SU-DHL-6 (cell line): ENCODE results near the gene EBI3.
"Not testable (repeated sequence)": the region's sequence is repeated elsewhere in the genome, so short reads cannot be mapped to it uniquely, and the experiment has no call there.

Experiments
- CTCF ChIP-seq: fragments of 200-600 bp; sonication (generic); IDR thresholded peaks from one replicate; pipeline ENCODE4 v1.5.1; 2017; ENCODE audit warnings: antibody characterized with exemption, mild to moderate bottlenecking, low read length, moderate library complexity; ENCODE audit not compliant: insufficient read depth, poor library complexity, severe bottlenecking
- EZH2phosphoT487 ChIP-seq: fragments of 200-600 bp; sonication (generic), shearing (Covaris generic); conservative IDR thresholded peaks from 2 replicates; pipeline ENCODE4 v1.6.1; 2018; ENCODE audit warnings: mild to moderate bottlenecking, antibody characterized with exemption, low read length, moderate library complexity, mixed read lengths

DNA sequence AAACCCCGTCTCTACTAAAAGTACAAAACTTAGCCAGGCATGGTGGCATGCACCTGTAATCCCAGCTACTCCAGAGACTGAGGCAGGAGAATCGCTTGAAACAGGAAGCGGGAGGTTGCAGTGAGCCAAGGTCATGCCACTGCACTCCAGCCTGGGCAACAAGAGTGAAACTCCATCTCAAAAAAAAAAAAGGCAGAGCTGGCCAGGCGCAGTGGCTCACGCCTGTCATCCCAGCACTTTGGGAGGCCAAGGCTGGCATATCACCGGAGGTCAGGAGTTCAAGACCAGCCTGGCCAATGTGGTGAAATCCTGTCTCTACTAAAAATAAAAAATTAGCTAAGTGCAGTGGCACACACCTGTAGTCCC lies 45.0 kb downstream of the EBI3 start:
- TF ChIP-seq CTCF, EZH2phosphoT487: not testable (repeated sequence)
